ENCODE results near the gene CLEC4F. TPM values are rescaled to one million over a fixed set of nuclear protein-coding genes. Genes with fewer than 3 reads are reported as not detected.

Gene CLEC4F
- total and polyA plus RNA-seq, 4 donors = 0.03 to 0.25 (median 0.19) TPM; not detected in 1

GRCh38 chr2:70797506-70797905, 22.9 kb downstream of the CLEC4F start:
- H3K27me3 ChIP-seq (ENCODE audit: control insufficient read depth in 4 of 4, insufficient read depth in 4 of 4, low read length in 3 of 4) = peaks cover 0 to 13% (median 0%) of the 10 kb centered on the region in 4 donors
- no peak overlapping the region for H3K27ac ChIP-seq (ENCODE audit: low read depth in 1 of 2, low read length in 2 of 2)
- DNase-seq (ENCODE audit: low spot score) = no peak
- TF ChIP-seq SP1 (IDR thresholded peaks at IDR 0.05) (no peak), RAD21 (IDR thresholded peaks at IDR 0.05) (no peak), FOXA1 (IDR thresholded peaks at IDR 0.05) (no peak), JUND (IDR thresholded peaks at IDR 0.05) (no peak), RXRA (IDR thresholded peaks at IDR 0.05) (no peak), GABPA (IDR thresholded peaks at IDR 0.05 in 1 of 2, conservative IDR thresholded peaks at IDR 0.05 in 1 of 2) (no peak), FOXA2 (IDR thresholded peaks at IDR 0.05) (no peak), NR2F2 (IDR thresholded peaks at IDR 0.05) (no peak), YY1 (IDR thresholded peaks at IDR 0.05) (no peak), REST (IDR thresholded peaks at IDR 0.05) (no peak), MAX (IDR thresholded peaks at IDR 0.05) (no peak)
- TF ChIP-seq, protein P1, sequence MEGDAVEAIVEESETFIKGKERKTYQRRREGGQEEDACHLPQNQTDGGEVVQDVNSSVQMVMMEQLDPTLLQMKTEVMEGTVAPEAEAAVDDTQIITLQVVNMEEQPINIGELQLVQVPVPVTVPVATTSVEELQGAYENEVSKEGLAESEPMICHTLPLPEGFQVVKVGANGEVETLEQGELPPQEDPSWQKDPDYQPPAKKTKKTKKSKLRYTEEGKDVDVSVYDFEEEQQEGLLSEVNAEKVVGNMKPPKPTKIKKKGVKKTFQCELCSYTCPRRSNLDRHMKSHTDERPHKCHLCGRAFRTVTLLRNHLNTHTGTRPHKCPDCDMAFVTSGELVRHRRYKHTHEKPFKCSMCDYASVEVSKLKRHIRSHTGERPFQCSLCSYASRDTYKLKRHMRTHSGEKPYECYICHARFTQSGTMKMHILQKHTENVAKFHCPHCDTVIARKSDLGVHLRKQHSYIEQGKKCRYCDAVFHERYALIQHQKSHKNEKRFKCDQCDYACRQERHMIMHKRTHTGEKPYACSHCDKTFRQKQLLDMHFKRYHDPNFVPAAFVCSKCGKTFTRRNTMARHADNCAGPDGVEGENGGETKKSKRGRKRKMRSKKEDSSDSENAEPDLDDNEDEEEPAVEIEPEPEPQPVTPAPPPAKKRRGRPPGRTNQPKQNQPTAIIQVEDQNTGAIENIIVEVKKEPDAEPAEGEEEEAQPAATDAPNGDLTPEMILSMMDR (IDR thresholded peaks at IDR 0.05; ENCODE audit: low read depth, low read length, missing input control) = no peak
- TF ChIP-seq, protein P2, sequence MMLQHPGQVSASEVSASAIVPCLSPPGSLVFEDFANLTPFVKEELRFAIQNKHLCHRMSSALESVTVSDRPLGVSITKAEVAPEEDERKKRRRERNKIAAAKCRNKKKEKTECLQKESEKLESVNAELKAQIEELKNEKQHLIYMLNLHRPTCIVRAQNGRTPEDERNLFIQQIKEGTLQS (IDR thresholded peaks at IDR 0.05) = no peak
- no peaks in the 10 kb centered on the region for H3K9me3 ChIP-seq (ENCODE audit: control insufficient read depth in 4 of 4, low read length in 3 of 4)
- H3K4me3 ChIP-seq (ENCODE audit: low read depth in 1 of 3, low read length in 3 of 3) = no peak overlapping the region
- WGBS = 49% methylated on average over 2 of the region's 2 CpGs
- H3K9ac ChIP-seq (ENCODE audit: low read depth in 1 of 2, low read length in 2 of 2) = no peak overlapping the region
- no peaks in the 10 kb centered on the region for H3K36me3 ChIP-seq (ENCODE audit: control insufficient read depth in 4 of 4, insufficient read depth in 3 of 4, low read depth in 1 of 4, low read length in 3 of 4)
- no peaks in the 10 kb centered on the region for H3K4me1 ChIP-seq (ENCODE audit: control insufficient read depth in 4 of 4, insufficient read depth in 4 of 4, low read length in 3 of 4)

GRCh38 chr2:70796262-70796661, 24.1 kb downstream of the CLEC4F start:
- H3K9ac ChIP-seq (ENCODE audit: low read depth in 1 of 2, low read length in 2 of 2) = no peak overlapping the region
- H3K27me3 ChIP-seq (ENCODE audit: control insufficient read depth in 4 of 4, insufficient read depth in 4 of 4, low read length in 3 of 4) = peaks cover 0 to 10% (median under 1%) of the 10 kb centered on the region in 4 donors
- WGBS = 84% methylated on average over 1 of the region's 1 CpG
- H3K4me3 ChIP-seq (ENCODE audit: low read depth in 1 of 3, low read length in 3 of 3) = no peak overlapping the region
- H3K9me3 ChIP-seq (ENCODE audit: control insufficient read depth in 4 of 4, low read length in 3 of 4) = no peaks in the 10 kb centered on the region
- H3K27ac ChIP-seq (ENCODE audit: low read depth in 1 of 2, low read length in 2 of 2) = no peak overlapping the region
- DNase-seq (ENCODE audit: low spot score) = no peak
- no peaks in the 10 kb centered on the region for H3K4me1 ChIP-seq (ENCODE audit: control insufficient read depth in 4 of 4, insufficient read depth in 4 of 4, low read length in 3 of 4)
- H3K36me3 ChIP-seq (ENCODE audit: control insufficient read depth in 4 of 4, insufficient read depth in 3 of 4, low read depth in 1 of 4, low read length in 3 of 4) = no peaks in the 10 kb centered on the region
- TF ChIP-seq YY1 (IDR thresholded peaks at IDR 0.05) = no peak
- TF ChIP-seq, protein P1 (IDR thresholded peaks at IDR 0.05; ENCODE audit: low read depth, low read length, missing input control) = no peak
- TF ChIP-seq JUND (IDR thresholded peaks at IDR 0.05) = no peak
- TF ChIP-seq REST (IDR thresholded peaks at IDR 0.05) = no peak
- TF ChIP-seq, protein P2 (IDR thresholded peaks at IDR 0.05) = no peak
- no peak for TF ChIP-seq NR2F2 (IDR thresholded peaks at IDR 0.05)
- TF ChIP-seq MAX (IDR thresholded peaks at IDR 0.05) = no peak
- TF ChIP-seq HNF4G (IDR thresholded peaks at IDR 0.05) = no peak
- no peak for TF ChIP-seq HNF4A (conservative IDR thresholded peaks at IDR 0.05)
- TF ChIP-seq, protein P3, sequence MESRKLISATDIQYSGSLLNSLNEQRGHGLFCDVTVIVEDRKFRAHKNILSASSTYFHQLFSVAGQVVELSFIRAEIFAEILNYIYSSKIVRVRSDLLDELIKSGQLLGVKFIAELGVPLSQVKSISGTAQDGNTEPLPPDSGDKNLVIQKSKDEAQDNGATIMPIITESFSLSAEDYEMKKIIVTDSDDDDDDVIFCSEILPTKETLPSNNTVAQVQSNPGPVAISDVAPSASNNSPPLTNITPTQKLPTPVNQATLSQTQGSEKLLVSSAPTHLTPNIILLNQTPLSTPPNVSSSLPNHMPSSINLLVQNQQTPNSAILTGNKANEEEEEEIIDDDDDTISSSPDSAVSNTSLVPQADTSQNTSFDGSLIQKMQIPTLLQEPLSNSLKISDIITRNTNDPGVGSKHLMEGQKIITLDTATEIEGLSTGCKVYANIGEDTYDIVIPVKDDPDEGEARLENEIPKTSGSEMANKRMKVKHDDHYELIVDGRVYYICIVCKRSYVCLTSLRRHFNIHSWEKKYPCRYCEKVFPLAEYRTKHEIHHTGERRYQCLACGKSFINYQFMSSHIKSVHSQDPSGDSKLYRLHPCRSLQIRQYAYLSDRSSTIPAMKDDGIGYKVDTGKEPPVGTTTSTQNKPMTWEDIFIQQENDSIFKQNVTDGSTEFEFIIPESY (IDR thresholded peaks at IDR 0.05) = no peak
- no peak for TF ChIP-seq SP1 (IDR thresholded peaks at IDR 0.05)
- TF ChIP-seq RAD21 (IDR thresholded peaks at IDR 0.05) = no peak
- no peak for TF ChIP-seq GABPA (IDR thresholded peaks at IDR 0.05 in 1 of 2, conservative IDR thresholded peaks at IDR 0.05 in 1 of 2)
